HepG2 (cell line): ENCODE results near the gene PTCD2. TPM values are rescaled to one million over a fixed set of nuclear protein-coding genes. Genes with fewer than 3 reads are reported as not detected.

ENCODE experiments used
- ATAC-seq: fragments of 200-7000 bp; cut with Tn5 transposase; 3 replicates; pipeline ENCODE4 v1.9.1; 2020; ENCODE audit warnings: mild to moderate bottlenecking, moderate library complexity
- BruUV-seq: library from RNA; stranded (reverse); fragments of 400-500 nt; replicated peaks from 2 replicates; lab custom pipeline; 2021; lab: Mats Ljungman, UMichigan
- CTCF ChIA-PET: fragments of 300-600 bp; formaldehyde crosslinking; extraction: SDS; loops from one replicate; lab custom pipeline; 2021; ENCODE audit warnings: low total read pairs, inconsistent platforms, low intra/inter-chr PET ratio; lab: Yijun Ruan, JAX
- POLR2A ChIA-PET: fragments of 350-600 bp; sonication (Branson Sonifier 250); formaldehyde crosslinking; loops from one replicate; lab custom pipeline; 2020; ENCODE audit warnings: antibody characterized with exemption, inconsistent platforms; lab: Yijun Ruan, JAX
- DNase-seq: peaks from one replicate; pipeline ENCODE4 v3.0.0-alpha.2; 2015; ENCODE audit warnings: low spot score
- FAIRE-seq: peaks from 3 replicates; lab custom pipeline; 2011; peaks lifted over from hg19 to GRCh38; lab: Jason Lieb, UNC
- H2AFZ ChIP-seq: one replicate; pipeline ENCODE4 v1.6.1; 2011; ENCODE audit warnings: low read length, inconsistent platforms
- H3K27ac ChIP-seq: fragments of 300-600 bp; 3 replicates; pipeline ENCODE4 v1.8.0; 2011; ENCODE audit warnings: mixed run types, mild to moderate bottlenecking, mixed read lengths, low read length, inconsistent platforms; ENCODE audit not compliant: insufficient read depth; ENCODE audit errors: extremely low read length
- H3K27me3 ChIP-seq, 2 experiments: fragments of 200-600 bp in 1 of 2; 2 replicates in 1 of 2; 3 replicates in 1 of 2; pipeline versions ENCODE4 v1.6.0 to v1.8.0; 2011; ENCODE audit warnings: low read length in 2 of 2, mild to moderate bottlenecking in 2 of 2, moderate library complexity in 2 of 2, inconsistent platforms in 1 of 2; ENCODE audit not compliant: insufficient read depth in 2 of 2, control insufficient read depth in 1 of 2
- H3K36me3 ChIP-seq, 2 experiments: fragments of 200-600 bp in 1 of 2; replicated peaks in 1 of 2; 2 replicates in 1 of 2; 3 replicates in 1 of 2; pipeline versions ENCODE4 v1.5.1 to v1.8.0; 2011; ENCODE audit warnings: low read length in 2 of 2, inconsistent platforms in 1 of 2; ENCODE audit not compliant: insufficient read depth in 2 of 2, control insufficient read depth in 1 of 2
- H3K4me1 ChIP-seq: 2 replicates; pipeline ENCODE4 v1.5.1; 2012; ENCODE audit warnings: low read length, inconsistent platforms; ENCODE audit not compliant: insufficient read depth
- H3K4me2 ChIP-seq: 2 replicates; pipeline ENCODE4 v1.6.0; 2011; ENCODE audit warnings: low read depth, low read length, inconsistent platforms
- H3K4me3 ChIP-seq, 3 experiments: fragments of 200-600 bp in 1 of 3; sonication (generic), shearing (Covaris generic) in 1 of 3; replicated peaks in 1 of 3; 2 replicates each; pipeline ENCODE4 v1.5.1; 2011 to 2016; ENCODE audit warnings: low read length in 3 of 3, inconsistent platforms in 2 of 3, low read depth in 2 of 3, mild to moderate bottlenecking in 2 of 3, control low read depth in 1 of 3, mixed read lengths in 1 of 3; ENCODE audit not compliant: insufficient read depth in 1 of 3
- H3K79me2 ChIP-seq: one replicate; pipeline ENCODE4 v1.6.1; 2011; ENCODE audit warnings: low read length, inconsistent platforms; ENCODE audit not compliant: insufficient read depth
- H3K9ac ChIP-seq: 2 replicates; pipeline ENCODE4 v1.6.0; 2011; ENCODE audit warnings: mild to moderate bottlenecking, low read depth, low read length, inconsistent platforms; ENCODE audit not compliant: insufficient read depth
- H3K9me3 ChIP-seq: 2 replicates; pipeline ENCODE4 v1.5.1; 2012; ENCODE audit warnings: mild to moderate bottlenecking, low read length
- H4K20me1 ChIP-seq: 2 replicates; pipeline ENCODE4 v1.6.0; 2011; ENCODE audit warnings: inconsistent platforms, mild to moderate bottlenecking, low read length, moderate library complexity; ENCODE audit not compliant: insufficient read depth
- ETV6 ChIP-seq: sonication (generic); formaldehyde crosslinking; conservative IDR thresholded peaks from 2 replicates; pipeline ENCODE4 v1.4.0; 2020; ENCODE audit warnings: missing genetic modification reagents
- GFI1 ChIP-seq: sonication (generic); formaldehyde crosslinking; IDR thresholded peaks from 2 replicates; pipeline ENCODE4 v1.5.0; 2020; ENCODE audit warnings: missing genetic modification reagents, mild to moderate bottlenecking, borderline replicate concordance
- KDM3A ChIP-seq: IDR thresholded peaks from 2 replicates; pipeline ENCODE4 v1.6.1; 2018; ENCODE audit warnings: low read depth, missing compliant biosample characterization
- MYNN ChIP-seq: sonication (generic); formaldehyde crosslinking; IDR thresholded peaks from 2 replicates; pipeline ENCODE4 v1.4.0; 2020; ENCODE audit warnings: mild to moderate bottlenecking, low read depth, missing genetic modification reagents
- RFXANK ChIP-seq: IDR thresholded peaks from 2 replicates; pipeline ENCODE4 v1.6.1; 2016
- TCF7L2 ChIP-seq: IDR thresholded peaks from 2 replicates; pipeline ENCODE4 v1.6.1; 2011; ENCODE audit warnings: mild to moderate bottlenecking, low read depth, low read length, moderate library complexity
- TEAD3 ChIP-seq: optimal IDR thresholded peaks from 2 replicates; pipeline ENCODE3; 2016; ENCODE audit warnings: borderline replicate concordance
- TSC22D2 ChIP-seq: sonication (generic); formaldehyde crosslinking; IDR thresholded peaks from 2 replicates; pipeline ENCODE4 v1.5.1; 2020; ENCODE audit warnings: missing genetic modification reagents, mild to moderate bottlenecking, borderline replicate concordance
- ZNF160 ChIP-seq: sonication (generic); formaldehyde crosslinking; IDR thresholded peaks from 2 replicates; pipeline ENCODE4 v1.8.0; 2022; ENCODE audit warnings: mild to moderate bottlenecking, inconsistent platforms, missing genetic modification reagents
- ZZZ3 ChIP-seq: sonication (generic); formaldehyde crosslinking; IDR thresholded peaks from 2 replicates; pipeline ENCODE4 v1.4.0; 2020; ENCODE audit warnings: missing genetic modification reagents, mild to moderate bottlenecking, borderline replicate concordance
- WGBS: methylation state at CpG from one replicate; pipeline ENCODE4 v1.1.6; 2017; ENCODE audit warnings: low lambda C conversion rate; 5-methylcytosine and 5-hydroxymethylcytosine counted together
- in situ Hi-C: cut with HindIII; loops from 2 replicates; pipeline ENCODE4 v1.10.0; 2017; ENCODE audit warnings: low pct_unique_long_range_greater_than_20kb; ENCODE audit not compliant: extremely low pct_ligation_motif_present
- intact Hi-C: fragments of 100-400 bp; cut with micrococcal nuclease; formaldehyde crosslinking; loops from one replicate; pipeline ENCODE4 v1.10.0; 2022; ENCODE audit not compliant: unreplicated experiment
- polyA plus RNA-seq, 8 experiments: library from polyadenylated mRNA; depleted of rRNA in 3 of 8; stranded (reverse) in 7 of 8; unstranded in 1 of 8; fragments of >200 nt; fragmentation: Illumina TruSeq in 4 of 8; extraction: Trizol in 4 of 8; gene quantifications; 2 replicates each; pipeline versions ENCODE4 v1.2.1 to v1.2.3, GENCODE V29; 2011 to 2016; ENCODE audit warnings: low read depth in 4 of 8, missing spikeins in 1 of 8, mixed read lengths in 1 of 8; ENCODE audit not compliant: insufficient read depth in 1 of 8
- total RNA-seq, 5 experiments: library from RNA; depleted of rRNA; stranded (reverse); fragments of >200 nt; fragmentation: Illumina TruSeq; extraction: Trizol; gene quantifications; 2 replicates each; pipeline ENCODE4 v1.2.3, GENCODE V29; 2016; ENCODE audit warnings: low read depth in 1 of 5
- TF ChIP-seq, protein P1 (sequence below): sonication (generic); formaldehyde crosslinking; IDR thresholded peaks from 2 replicates; pipeline ENCODE4 v1.4.0; 2020; ENCODE audit warnings: missing genetic modification reagents
- TF ChIP-seq, protein P2 (sequence below): sonication (generic); formaldehyde crosslinking; IDR thresholded peaks from 2 replicates; pipeline ENCODE4 v1.4.0; 2020; ENCODE audit warnings: missing genetic modification reagents
- TF ChIP-seq, protein P3 (sequence below): sonication (generic); formaldehyde crosslinking; IDR thresholded peaks from 2 replicates; pipeline ENCODE4; 2020; ENCODE audit warnings: missing genetic modification reagents, mild to moderate bottlenecking, borderline replicate concordance
- TF ChIP-seq, protein P4 (sequence below): sonication (generic); formaldehyde crosslinking; IDR thresholded peaks from 2 replicates; pipeline ENCODE4 v1.5.0; 2020; ENCODE audit warnings: missing genetic modification reagents, mild to moderate bottlenecking, borderline replicate concordance

The PTCD2 gene
- total and polyA plus RNA-seq, 2 of the 13 experiments (the other 11 are each of a cell fraction or from before 2014, with no cell fraction given): 5.3 to 6.4 TPM

DNA sequence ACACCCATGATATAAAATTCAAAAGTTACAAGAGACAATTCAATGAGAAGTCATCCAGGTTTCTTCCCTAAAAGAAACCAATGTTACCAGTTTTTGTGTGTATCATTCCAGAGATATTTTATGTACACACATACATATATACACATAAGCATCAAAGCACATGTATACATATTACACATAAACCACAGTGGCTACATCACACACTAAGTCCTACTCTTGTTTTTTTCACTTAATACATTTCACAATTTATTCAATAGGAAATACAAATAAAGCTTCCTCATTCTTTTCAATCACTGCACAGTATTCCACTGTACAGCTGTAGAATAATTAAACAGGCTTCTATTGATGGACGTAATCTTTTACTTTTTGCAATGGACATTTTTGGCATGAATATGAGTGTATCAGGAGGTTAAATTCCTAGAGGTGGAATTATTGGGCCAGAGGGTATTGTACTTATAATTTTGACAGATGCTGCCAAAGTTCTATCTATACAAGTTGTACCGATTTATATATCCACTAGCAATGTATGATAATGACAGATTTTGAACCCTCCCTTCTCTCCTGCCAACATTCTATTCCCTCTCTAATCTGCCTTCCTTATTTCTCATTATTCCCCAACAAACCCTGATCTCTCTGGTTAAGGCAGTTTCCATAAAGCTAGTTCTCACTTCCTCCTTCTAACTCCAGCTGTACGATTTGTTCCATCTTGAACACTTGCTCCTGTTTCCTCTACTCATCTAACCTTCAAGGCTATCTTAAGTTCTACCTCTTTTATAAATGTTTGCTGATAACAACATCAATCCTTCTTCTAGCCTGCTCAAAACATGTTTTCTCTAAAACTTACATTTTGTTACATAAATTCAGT is 35.4 kb upstream of the PTCD2 start:
- ChIA-PET CTCF (no interaction called here), POLR2A (interaction anchor here (1.3 to 2.3 kb wide), 2 partner anchors 11 to 23 kb away, joined by 6 to 7 read pairs; no protein-coding TSS in a partner anchor)
- Histone ChIP-seq H3K4me2 (no peak overlapping the region), H3K27ac (peak overlapping the region; percentile 41), H3K9me3 (no peaks in the 10 kb centered on the region), H2AFZ (no peak overlapping the region), H3K27me3 (no peaks in the 10 kb centered on the region), H3K4me1 (peaks cover 42% of the 10 kb centered on the region), H3K9ac (no peak overlapping the region), H3K79me2 (peaks cover 2% of the 10 kb centered on the region), H3K36me3 (peaks cover 2 to 27% of the 10 kb centered on the region in 2 experiments), H4K20me1 (no peaks in the 10 kb centered on the region), H3K4me3 (no peak overlapping the region)
- intact Hi-C loops (no loop called here), in situ Hi-C loops (no loop called here)
- no peak for DNase-seq
- 94% methylated on average over 3 of the region's 3 CpGs for WGBS
- TF ChIP-seq, protein P1, sequence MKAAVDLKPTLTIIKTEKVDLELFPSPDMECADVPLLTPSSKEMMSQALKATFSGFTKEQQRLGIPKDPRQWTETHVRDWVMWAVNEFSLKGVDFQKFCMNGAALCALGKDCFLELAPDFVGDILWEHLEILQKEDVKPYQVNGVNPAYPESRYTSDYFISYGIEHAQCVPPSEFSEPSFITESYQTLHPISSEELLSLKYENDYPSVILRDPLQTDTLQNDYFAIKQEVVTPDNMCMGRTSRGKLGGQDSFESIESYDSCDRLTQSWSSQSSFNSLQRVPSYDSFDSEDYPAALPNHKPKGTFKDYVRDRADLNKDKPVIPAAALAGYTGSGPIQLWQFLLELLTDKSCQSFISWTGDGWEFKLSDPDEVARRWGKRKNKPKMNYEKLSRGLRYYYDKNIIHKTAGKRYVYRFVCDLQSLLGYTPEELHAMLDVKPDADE (CRISPR knock-in tag): no peak
- TF ChIP-seq TCF7L2 (no peak), KDM3A (no peak), ZZZ3 (CRISPR knock-in tag) (no peak), RFXANK (CRISPR knock-in tag) (no peak), ETV6 (CRISPR knock-in tag) (no peak), GFI1 (no peak), TEAD3 (no peak), TSC22D2 (CRISPR knock-in tag) (no peak), ZNF160 (CRISPR knock-in tag) (no peak), MYNN (CRISPR knock-in tag) (no peak)
- TF ChIP-seq, protein P2, sequence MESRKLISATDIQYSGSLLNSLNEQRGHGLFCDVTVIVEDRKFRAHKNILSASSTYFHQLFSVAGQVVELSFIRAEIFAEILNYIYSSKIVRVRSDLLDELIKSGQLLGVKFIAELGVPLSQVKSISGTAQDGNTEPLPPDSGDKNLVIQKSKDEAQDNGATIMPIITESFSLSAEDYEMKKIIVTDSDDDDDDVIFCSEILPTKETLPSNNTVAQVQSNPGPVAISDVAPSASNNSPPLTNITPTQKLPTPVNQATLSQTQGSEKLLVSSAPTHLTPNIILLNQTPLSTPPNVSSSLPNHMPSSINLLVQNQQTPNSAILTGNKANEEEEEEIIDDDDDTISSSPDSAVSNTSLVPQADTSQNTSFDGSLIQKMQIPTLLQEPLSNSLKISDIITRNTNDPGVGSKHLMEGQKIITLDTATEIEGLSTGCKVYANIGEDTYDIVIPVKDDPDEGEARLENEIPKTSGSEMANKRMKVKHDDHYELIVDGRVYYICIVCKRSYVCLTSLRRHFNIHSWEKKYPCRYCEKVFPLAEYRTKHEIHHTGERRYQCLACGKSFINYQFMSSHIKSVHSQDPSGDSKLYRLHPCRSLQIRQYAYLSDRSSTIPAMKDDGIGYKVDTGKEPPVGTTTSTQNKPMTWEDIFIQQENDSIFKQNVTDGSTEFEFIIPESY (CRISPR knock-in tag): no peak
- TF ChIP-seq, protein P3, sequence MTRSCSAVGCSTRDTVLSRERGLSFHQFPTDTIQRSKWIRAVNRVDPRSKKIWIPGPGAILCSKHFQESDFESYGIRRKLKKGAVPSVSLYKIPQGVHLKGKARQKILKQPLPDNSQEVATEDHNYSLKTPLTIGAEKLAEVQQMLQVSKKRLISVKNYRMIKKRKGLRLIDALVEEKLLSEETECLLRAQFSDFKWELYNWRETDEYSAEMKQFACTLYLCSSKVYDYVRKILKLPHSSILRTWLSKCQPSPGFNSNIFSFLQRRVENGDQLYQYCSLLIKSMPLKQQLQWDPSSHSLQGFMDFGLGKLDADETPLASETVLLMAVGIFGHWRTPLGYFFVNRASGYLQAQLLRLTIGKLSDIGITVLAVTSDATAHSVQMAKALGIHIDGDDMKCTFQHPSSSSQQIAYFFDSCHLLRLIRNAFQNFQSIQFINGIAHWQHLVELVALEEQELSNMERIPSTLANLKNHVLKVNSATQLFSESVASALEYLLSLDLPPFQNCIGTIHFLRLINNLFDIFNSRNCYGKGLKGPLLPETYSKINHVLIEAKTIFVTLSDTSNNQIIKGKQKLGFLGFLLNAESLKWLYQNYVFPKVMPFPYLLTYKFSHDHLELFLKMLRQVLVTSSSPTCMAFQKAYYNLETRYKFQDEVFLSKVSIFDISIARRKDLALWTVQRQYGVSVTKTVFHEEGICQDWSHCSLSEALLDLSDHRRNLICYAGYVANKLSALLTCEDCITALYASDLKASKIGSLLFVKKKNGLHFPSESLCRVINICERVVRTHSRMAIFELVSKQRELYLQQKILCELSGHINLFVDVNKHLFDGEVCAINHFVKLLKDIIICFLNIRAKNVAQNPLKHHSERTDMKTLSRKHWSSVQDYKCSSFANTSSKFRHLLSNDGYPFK (CRISPR knock-in tag): no peak
- TF ChIP-seq, protein P4, sequence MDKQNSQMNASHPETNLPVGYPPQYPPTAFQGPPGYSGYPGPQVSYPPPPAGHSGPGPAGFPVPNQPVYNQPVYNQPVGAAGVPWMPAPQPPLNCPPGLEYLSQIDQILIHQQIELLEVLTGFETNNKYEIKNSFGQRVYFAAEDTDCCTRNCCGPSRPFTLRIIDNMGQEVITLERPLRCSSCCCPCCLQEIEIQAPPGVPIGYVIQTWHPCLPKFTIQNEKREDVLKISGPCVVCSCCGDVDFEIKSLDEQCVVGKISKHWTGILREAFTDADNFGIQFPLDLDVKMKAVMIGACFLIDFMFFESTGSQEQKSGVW (CRISPR knock-in tag): no peak
- no TSS peak for BruUV-seq
- no peak for FAIRE-seq
- ATAC-seq: no peak
